Breast epithelium (tissue), 3 donors: ENCODE data around the gene IRAK3.

Experiments used
- CTCF ChIP-seq, 3 donors: fragments of 450-650 bp; IDR thresholded peaks; one replicate each; pipeline ENCODE4 v1.5.1; 2016 to 2017; ENCODE audit warnings: antibody characterized with exemption in 3 of 3, mild to moderate bottlenecking in 3 of 3, moderate library complexity in 3 of 3
- POLR2AphosphoS5 ChIP-seq, 3 donors: sonication (generic); formaldehyde crosslinking; IDR thresholded peaks; one replicate each; pipeline ENCODE4 v1.6.1; 2017; ENCODE audit warnings: antibody characterized with exemption in 3 of 3

DNA sequence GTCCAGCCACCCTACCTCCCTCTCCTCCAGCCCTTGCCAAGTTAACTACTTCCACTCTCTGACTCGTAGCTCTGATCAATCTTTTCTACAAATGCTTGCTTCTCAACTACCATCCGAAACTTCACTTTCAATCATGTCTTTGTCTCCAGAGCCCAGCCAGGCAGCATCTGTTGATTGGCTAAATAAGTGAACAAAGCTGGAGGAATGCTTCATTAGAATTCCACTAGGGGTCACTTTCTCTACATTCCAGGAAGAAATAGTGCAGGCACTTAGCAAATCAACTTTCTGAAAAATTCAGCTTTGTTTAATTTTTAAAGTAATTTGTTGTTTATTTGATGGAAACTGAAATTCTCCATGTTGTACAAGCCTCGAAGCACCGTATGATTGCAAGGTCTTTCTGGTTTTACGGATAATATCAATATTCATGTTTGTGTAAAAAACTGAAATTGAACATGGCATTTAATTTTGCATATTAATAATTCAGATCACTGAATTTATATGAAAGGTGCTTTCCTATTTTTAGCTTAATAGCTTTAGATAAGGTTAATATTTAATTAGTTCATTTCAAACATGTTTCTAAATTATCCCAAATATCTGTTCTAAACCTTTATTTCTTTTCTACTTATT is 80.9 kb downstream of the IRAK3 start:
- TF ChIP-seq CTCF (IDR thresholded peaks at IDR 0.05): peak; percentile 25 to 63 (median 42)
- TF ChIP-seq POLR2AphosphoS5 (IDR thresholded peaks at IDR 0.05): no peak
